ENCODE measurements around the gene HAX1.

HAX1 gene

GRCh38 chr1:154240294-154240833 is 32.1 kb upstream of the HAX1 start:
- no peak for DNase-seq (ENCODE audit: low read depth, low spot score)
- no peaks in the 10 kb centered on the region for H3K4me1 ChIP-seq (ENCODE audit: control insufficient read depth, insufficient read depth, low read length)
- H3K27me3 ChIP-seq (ENCODE audit: control insufficient read depth, insufficient read depth, low read length), result no peaks in the 10 kb centered on the region
- no peak overlapping the region for H3K4me3 ChIP-seq (ENCODE audit: low read length)
- H3K9me3 ChIP-seq (ENCODE audit: control insufficient read depth, insufficient read depth, low read length), result no peaks in the 10 kb centered on the region
- H3K27ac ChIP-seq (ENCODE audit: low read length), result no peak overlapping the region
- no CpG with 5 or more reads among the region's 3 CpGs for WGBS (ENCODE audit: insufficient coverage, insufficient read length)
- peaks cover 26% of the 10 kb centered on the region; the same call in 1 of the 2 replicates for H3K36me3 ChIP-seq (ENCODE audit: control insufficient read depth, insufficient read depth, low read length)

- Histone ChIP-seq H3K36me3 (ENCODE audit: control insufficient read depth, insufficient read depth, low read length) (peaks cover 28% of the 10 kb centered on the region; the same call in 1 of the 2 replicates), H3K9me3 (ENCODE audit: control insufficient read depth, insufficient read depth, low read length) (no peaks in the 10 kb centered on the region), H3K27ac (ENCODE audit: low read length) (no peak overlapping the region), H3K4me1 (ENCODE audit: control insufficient read depth, insufficient read depth, low read length) (no peaks in the 10 kb centered on the region), H3K4me3 (ENCODE audit: low read length) (no peak overlapping the region), H3K27me3 (ENCODE audit: control insufficient read depth, insufficient read depth, low read length) (no peaks in the 10 kb centered on the region)
- no CpG with 5 or more reads among the region's 3 CpGs for WGBS (ENCODE audit: insufficient coverage, insufficient read length)
- DNase-seq (ENCODE audit: low read depth, low spot score), result no peak
Observed at GRCh38 chr1:154241703-154242351, 30.6 kb upstream of the HAX1 start.

- no peak for DNase-seq (ENCODE audit: low read depth, low spot score)
- no CpG with 5 or more reads among the region's 7 CpGs for WGBS (ENCODE audit: insufficient coverage, insufficient read length)
- Histone ChIP-seq H3K36me3 (ENCODE audit: control insufficient read depth, insufficient read depth, low read length) (peaks cover 51% of the 10 kb centered on the region), H3K4me3 (ENCODE audit: low read length) (no peak overlapping the region), H3K9me3 (ENCODE audit: control insufficient read depth, insufficient read depth, low read length) (no peaks in the 10 kb centered on the region), H3K27ac (ENCODE audit: low read length) (no peak overlapping the region), H3K4me1 (ENCODE audit: control insufficient read depth, insufficient read depth, low read length) (no peaks in the 10 kb centered on the region), H3K27me3 (ENCODE audit: control insufficient read depth, insufficient read depth, low read length) (no peaks in the 10 kb centered on the region)
Observed at GRCh38 chr1:154253671-154254070, 18.8 kb upstream of the HAX1 start.

GRCh38 chr1:154256686-154257085 is 15.7 kb upstream of the HAX1 start:
- no peaks in the 10 kb centered on the region for H3K27me3 ChIP-seq (ENCODE audit: control insufficient read depth, insufficient read depth, low read length)
- H3K4me3 ChIP-seq (ENCODE audit: low read length), result no peak overlapping the region
- no peak for DNase-seq (ENCODE audit: low read depth, low spot score)
- H3K4me1 ChIP-seq (ENCODE audit: control insufficient read depth, insufficient read depth, low read length), result no peaks in the 10 kb centered on the region
- H3K9me3 ChIP-seq (ENCODE audit: control insufficient read depth, insufficient read depth, low read length), result no peaks in the 10 kb centered on the region
- H3K27ac ChIP-seq (ENCODE audit: low read length), result no peak overlapping the region
- H3K36me3 ChIP-seq (ENCODE audit: control insufficient read depth, insufficient read depth, low read length), result peaks cover 55% of the 10 kb centered on the region

GRCh38 chr1:154258784-154259183 is 13.6 kb upstream of the HAX1 start:
- H3K9me3 ChIP-seq (ENCODE audit: control insufficient read depth, insufficient read depth, low read length), result no peaks in the 10 kb centered on the region
- peaks cover 63% of the 10 kb centered on the region for H3K36me3 ChIP-seq (ENCODE audit: control insufficient read depth, insufficient read depth, low read length)
- no peaks in the 10 kb centered on the region for H3K27me3 ChIP-seq (ENCODE audit: control insufficient read depth, insufficient read depth, low read length)
- H3K4me1 ChIP-seq (ENCODE audit: control insufficient read depth, insufficient read depth, low read length), result no peaks in the 10 kb centered on the region
- WGBS (ENCODE audit: insufficient coverage, insufficient read length), result no CpG with 5 or more reads among the region's 2 CpGs
- DNase-seq (ENCODE audit: low read depth, low spot score), result no peak
- no peak overlapping the region for H3K27ac ChIP-seq (ENCODE audit: low read length)
- no peak overlapping the region for H3K4me3 ChIP-seq (ENCODE audit: low read length)

GRCh38 chr1:154260127-154260526 is 12.3 kb upstream of the HAX1 start:
- Histone ChIP-seq H3K27ac (ENCODE audit: low read length) (no peak overlapping the region), H3K9me3 (ENCODE audit: control insufficient read depth, insufficient read depth, low read length) (no peaks in the 10 kb centered on the region)
- no CpG with 5 or more reads among the region's 1 CpG for WGBS (ENCODE audit: insufficient coverage, insufficient read length)

GRCh38 chr1:154263465-154264332 is 8.7 kb upstream of the HAX1 start:
- no peak for DNase-seq (ENCODE audit: low read depth, low spot score)
- H3K9me3 ChIP-seq (ENCODE audit: control insufficient read depth, insufficient read depth, low read length), result no peaks in the 10 kb centered on the region
- H3K27ac ChIP-seq (ENCODE audit: low read length), result no peak overlapping the region
- peaks cover 34% of the 10 kb centered on the region for H3K36me3 ChIP-seq (ENCODE audit: control insufficient read depth, insufficient read depth, low read length)
- H3K4me3 ChIP-seq (ENCODE audit: low read length), result no peak overlapping the region
- H3K27me3 ChIP-seq (ENCODE audit: control insufficient read depth, insufficient read depth, low read length), result no peaks in the 10 kb centered on the region
- no peaks in the 10 kb centered on the region for H3K4me1 ChIP-seq (ENCODE audit: control insufficient read depth, insufficient read depth, low read length)
- WGBS (ENCODE audit: insufficient coverage, insufficient read length), result no CpG with 5 or more reads among the region's 6 CpGs

More at GRCh38 chr1:154260127-154260526, 12.3 kb upstream of the HAX1 start:
- no peak for DNase-seq (ENCODE audit: low read depth, low spot score)
- Histone ChIP-seq H3K4me3 (ENCODE audit: low read length) (no peak overlapping the region), H3K27me3 (ENCODE audit: control insufficient read depth, insufficient read depth, low read length) (no peaks in the 10 kb centered on the region), H3K4me1 (ENCODE audit: control insufficient read depth, insufficient read depth, low read length) (no peaks in the 10 kb centered on the region), H3K36me3 (ENCODE audit: control insufficient read depth, insufficient read depth, low read length) (peaks cover 55% of the 10 kb centered on the region)

GRCh38 chr1:154264454-154264853 is 8.0 kb upstream of the HAX1 start:
- Histone ChIP-seq H3K27ac (ENCODE audit: low read length) (no peak overlapping the region), H3K36me3 (ENCODE audit: control insufficient read depth, insufficient read depth, low read length) (peaks cover 32% of the 10 kb centered on the region), H3K27me3 (ENCODE audit: control insufficient read depth, insufficient read depth, low read length) (no peaks in the 10 kb centered on the region), H3K4me3 (ENCODE audit: low read length) (no peak overlapping the region), H3K4me1 (ENCODE audit: control insufficient read depth, insufficient read depth, low read length) (no peaks in the 10 kb centered on the region), H3K9me3 (ENCODE audit: control insufficient read depth, insufficient read depth, low read length) (no peaks in the 10 kb centered on the region)
- DNase-seq (ENCODE audit: low read depth, low spot score), result no peak
- WGBS (ENCODE audit: insufficient coverage, insufficient read length), result no CpG with 5 or more reads among the region's 1 CpG

- peaks cover 21% of the 10 kb centered on the region for H3K36me3 ChIP-seq (ENCODE audit: control insufficient read depth, insufficient read depth, low read length)
- H3K4me3 ChIP-seq (ENCODE audit: low read length), result no peak overlapping the region
- no peak for DNase-seq (ENCODE audit: low read depth, low spot score)
- no peak overlapping the region for H3K27ac ChIP-seq (ENCODE audit: low read length)
- WGBS (ENCODE audit: insufficient coverage, insufficient read length), result no CpG with 5 or more reads among the region's 4 CpGs
- H3K27me3 ChIP-seq (ENCODE audit: control insufficient read depth, insufficient read depth, low read length), result no peaks in the 10 kb centered on the region
- no peaks in the 10 kb centered on the region for H3K4me1 ChIP-seq (ENCODE audit: control insufficient read depth, insufficient read depth, low read length)
- H3K9me3 ChIP-seq (ENCODE audit: control insufficient read depth, insufficient read depth, low read length), result no peaks in the 10 kb centered on the region
Observed at GRCh38 chr1:154265586-154265985, 6.8 kb upstream of the HAX1 start.

- DNase-seq (ENCODE audit: low read depth, low spot score), result no peak
- no CpG with 5 or more reads among the region's 5 CpGs for WGBS (ENCODE audit: insufficient coverage, insufficient read length)
- Histone ChIP-seq H3K27ac (ENCODE audit: low read length) (no peak overlapping the region), H3K4me3 (ENCODE audit: low read length) (no peak overlapping the region), H3K9me3 (ENCODE audit: control insufficient read depth, insufficient read depth, low read length) (no peaks in the 10 kb centered on the region), H3K36me3 (ENCODE audit: control insufficient read depth, insufficient read depth, low read length) (peaks cover 6% of the 10 kb centered on the region; the same call in 1 of the 2 replicates), H3K4me1 (ENCODE audit: control insufficient read depth, insufficient read depth, low read length) (no peaks in the 10 kb centered on the region), H3K27me3 (ENCODE audit: control insufficient read depth, insufficient read depth, low read length) (no peaks in the 10 kb centered on the region)
Observed at GRCh38 chr1:154270833-154271232, 1.6 kb upstream of the HAX1 start.

Data from iPS DF 6.9 (cell line).